ENCODE results near the gene LDHD. TPM values are rescaled to one million over a fixed set of nuclear protein-coding genes. Genes with fewer than 3 reads are reported as not detected.
"Not testable (repeated sequence)": the region's sequence is repeated elsewhere in the genome, so short reads cannot be mapped to it uniquely, and the experiment has no call there.

Gene LDHD
- total RNA-seq, 4 donors from 2014 or later = 3.3 to 20.4 (median 10.4) TPM

GRCh38 chr16:75138233-75138632 lies 21.7 kb upstream of the LDHD start:
- intact Hi-C loops (cut with DNase I) = no loop called here
- H3K9me3 ChIP-seq = no peaks in the 10 kb centered on the region
- TF ChIP-seq POLR2A (IDR thresholded peaks at IDR 0.05) = no peak
- no peak for TF ChIP-seq CTCF (IDR thresholded peaks at IDR 0.05)
- no peak overlapping the region for H3K27ac ChIP-seq
- no peak for DNase-seq
- H3K4me1 ChIP-seq = no peaks in the 10 kb centered on the region
- no peak overlapping the region for H3K4me3 ChIP-seq
- no peaks in the 10 kb centered on the region for H3K27me3 ChIP-seq
- no peaks in the 10 kb centered on the region for H3K36me3 ChIP-seq
- 65 to 74% methylated on average over 6 to 8 of the region's 8 CpGs for WGBS, 2 donors

- 72 to 78% methylated on average over 7 of the region's 7 CpGs for WGBS, 2 donors
- no peaks in the 10 kb centered on the region for H3K27me3 ChIP-seq
- H3K27ac ChIP-seq = no peak overlapping the region
- no peak for DNase-seq
- H3K4me1 ChIP-seq = peaks cover 0 to 8% (median 0%) of the 10 kb centered on the region in 3 donors
- H3K36me3 ChIP-seq = no peaks in the 10 kb centered on the region
- H3K4me3 ChIP-seq = no peak overlapping the region
- intact Hi-C loops (cut with DNase I) = no loop called here
- H3K9me3 ChIP-seq = no peaks in the 10 kb centered on the region
- no peak for TF ChIP-seq POLR2A (IDR thresholded peaks at IDR 0.05)
- no peak for TF ChIP-seq CTCF (IDR thresholded peaks at IDR 0.05)
Measured at GRCh38 chr16:75131081-75131480, 14.5 kb upstream of the LDHD start.

- Histone ChIP-seq H3K4me1 (peaks cover 0 to 8% (median 0%) of the 10 kb centered on the region in 3 donors), H3K9me3 (no peaks in the 10 kb centered on the region), H3K27me3 (no peaks in the 10 kb centered on the region), H3K4me3 (no peak overlapping the region), H3K36me3 (no peaks in the 10 kb centered on the region), H3K27ac (no peak overlapping the region)
- intact Hi-C loops (cut with DNase I) = no loop called here
- no peak for TF ChIP-seq CTCF (IDR thresholded peaks at IDR 0.05)
- 77 to 82% methylated on average over 9 of the region's 9 CpGs for WGBS, 2 donors
- DNase-seq = no peak
Measured at GRCh38 chr16:75130150-75130771, 13.7 kb upstream of the LDHD start.

- intact Hi-C loops (cut with DNase I); H3K4me1 ChIP-seq; H3K27ac ChIP-seq; H3K36me3 ChIP-seq; H3K4me3 ChIP-seq; H3K27me3 ChIP-seq; DNase-seq; H3K9me3 ChIP-seq: not testable (repeated sequence)
- 65 to 66% methylated on average over 5 of the region's 5 CpGs for WGBS, 2 donors
Measured at GRCh38 chr16:75129421-75130149, 13.0 kb upstream of the LDHD start.

GRCh38 chr16:75127713-75128415 lies 11.3 kb upstream of the LDHD start:
- H3K36me3 ChIP-seq = no peaks in the 10 kb centered on the region
- no peak overlapping the region for H3K4me3 ChIP-seq
- 68 to 71% methylated on average over 4 of the region's 4 CpGs for WGBS, 2 donors
- H3K27me3 ChIP-seq = no peaks in the 10 kb centered on the region
- H3K9me3 ChIP-seq = peaks cover 0 to 1% (median 0%) of the 10 kb centered on the region in 3 donors
- H3K4me1 ChIP-seq = peaks cover 0 to 8% (median 0%) of the 10 kb centered on the region in 3 donors
- DNase-seq = no peak
- TF ChIP-seq POLR2A (IDR thresholded peaks at IDR 0.05) = no peak
- no peak overlapping the region for H3K27ac ChIP-seq
- intact Hi-C loops (cut with DNase I) = no loop called here

GRCh38 chr16:75122609-75123008 lies 6.0 kb upstream of the LDHD start:
- TF ChIP-seq CTCF (IDR thresholded peaks at IDR 0.05) = no peak
- no peak for TF ChIP-seq POLR2A (IDR thresholded peaks at IDR 0.05)
- Histone ChIP-seq H3K4me1 (no peaks in the 10 kb centered on the region), H3K9me3 (peaks cover 0 to 24% (median 18%) of the 10 kb centered on the region in 3 donors), H3K27ac (no peak overlapping the region), H3K36me3 (no peaks in the 10 kb centered on the region), H3K27me3 (no peaks in the 10 kb centered on the region), H3K4me3 (no peak overlapping the region)
- 88 to 92% methylated on average over 1 of the region's 1 CpG for WGBS, 2 donors
- no peak for DNase-seq
- intact Hi-C loops (cut with DNase I) = no loop called here
